HEK293 (cell line): Measurements from ENCODE around the gene MTUS2.

Source experiments
- CTCF ChIA-PET: fragments of 350-600 bp; formaldehyde crosslinking; extraction: SDS; loops from one replicate; lab custom pipeline; 2021; ENCODE audit warnings: antibody characterized with exemption; lab: Yijun Ruan, JAX
- POLR2A ChIA-PET: fragments of 300-600 bp; formaldehyde crosslinking; extraction: SDS; loops from one replicate; lab custom pipeline; 2020; ENCODE audit warnings: antibody characterized with exemption, inconsistent platforms; lab: Yijun Ruan, JAX
- H3K27ac ChIP-seq: fragments of 200-500 bp; sonication (Bioruptor generic); 2 replicates; pipeline ENCODE4 v1.5.1; 2014; ENCODE audit warnings: low read depth, low read length, control low read depth, inconsistent platforms; ENCODE audit errors: extremely low read depth
- H3K36me3 ChIP-seq, 2 experiments: fragments of 200-500 bp in 1 of 2; sonication (Bioruptor generic) in 1 of 2; 1 replicate in 1 of 2; 2 replicates in 1 of 2; pipeline ENCODE4 v1.5.1; 2014 to 2017; ENCODE audit warnings: inconsistent platforms in 2 of 2, low read length in 2 of 2; ENCODE audit not compliant: control insufficient read depth in 2 of 2, insufficient read depth in 1 of 2
- H3K4me1 ChIP-seq: fragments of 200-500 bp; sonication (Bioruptor generic); 2 replicates; pipeline ENCODE4 v1.5.1; 2014; ENCODE audit warnings: mild to moderate bottlenecking, low read length, inconsistent platforms; ENCODE audit not compliant: control insufficient read depth, insufficient read depth
- H3K4me3 ChIP-seq: 2 replicates; pipeline ENCODE4 v1.5.1; 2011; ENCODE audit warnings: low read depth, mild to moderate bottlenecking, control low read depth, low read length, moderate library complexity
- H3K9me3 ChIP-seq: fragments of 200-500 bp; sonication (Bioruptor generic); 2 replicates; pipeline ENCODE4 v1.5.1; 2014; ENCODE audit warnings: low read depth, low read length, inconsistent platforms; ENCODE audit not compliant: control insufficient read depth, insufficient read depth
- FEZF1 ChIP-seq: fragments of 450-650 bp; formaldehyde crosslinking; IDR thresholded peaks from 2 replicates; pipeline ENCODE4 v1.5.1; 2016; ENCODE audit warnings: missing biosample characterization, missing genetic modification characterization
- KLF9 ChIP-seq: fragments of 450-650 bp; formaldehyde crosslinking; IDR thresholded peaks from 2 replicates; pipeline ENCODE4 v1.5.1; 2016; ENCODE audit warnings: missing biosample characterization, missing genetic modification characterization, low read depth
- OVOL3 ChIP-seq: fragments of 450-650 bp; formaldehyde crosslinking; IDR thresholded peaks from 2 replicates; pipeline ENCODE4 v1.5.1; 2016; ENCODE audit warnings: missing biosample characterization, missing genetic modification characterization
- PRDM1 ChIP-seq: fragments of 450-650 bp; formaldehyde crosslinking; IDR thresholded peaks from 2 replicates; pipeline ENCODE4; 2016; ENCODE audit warnings: missing biosample characterization, missing genetic modification characterization
- SP3 ChIP-seq: fragments of 450-650 bp; formaldehyde crosslinking; IDR thresholded peaks from 2 replicates; pipeline ENCODE4 v1.5.1; 2016; ENCODE audit warnings: missing biosample characterization, missing genetic modification characterization
- SP7 ChIP-seq: fragments of 450-650 bp; formaldehyde crosslinking; IDR thresholded peaks from 2 replicates; pipeline ENCODE4 v1.5.1; 2016; ENCODE audit warnings: missing biosample characterization, missing genetic modification characterization
- ZBTB11 ChIP-seq: fragments of 450-650 bp; formaldehyde crosslinking; conservative IDR thresholded peaks from 2 replicates; pipeline ENCODE4 v1.5.1; 2016; ENCODE audit warnings: low read depth, missing biosample characterization, missing genetic modification characterization
- ZBTB26 ChIP-seq: fragments of 450-650 bp; formaldehyde crosslinking; optimal IDR thresholded peaks from 2 replicates; pipeline ENCODE3; 2016; ENCODE audit warnings: missing biosample characterization, mild to moderate bottlenecking, missing genetic modification characterization
- ZBTB7A ChIP-seq: fragments of 450-650 bp; formaldehyde crosslinking; IDR thresholded peaks from 2 replicates; pipeline ENCODE4 v1.5.1; 2016; ENCODE audit warnings: low read depth, missing biosample characterization, missing genetic modification characterization
- ZBTB8A ChIP-seq: fragments of 450-650 bp; formaldehyde crosslinking; IDR thresholded peaks from 2 replicates; pipeline ENCODE4 v1.5.1; 2016; ENCODE audit warnings: missing biosample characterization, missing genetic modification characterization
- ZNF155 ChIP-seq: fragments of 450-650 bp; formaldehyde crosslinking; IDR thresholded peaks from 2 replicates; pipeline ENCODE4 v1.5.1; 2016; ENCODE audit warnings: missing biosample characterization, missing genetic modification characterization
- ZNF16 ChIP-seq: fragments of 450-650 bp; formaldehyde crosslinking; IDR thresholded peaks from 2 replicates; pipeline ENCODE4 v1.5.1; 2016; ENCODE audit warnings: low read depth, missing biosample characterization, missing genetic modification characterization
- ZNF223 ChIP-seq: fragments of 450-650 bp; formaldehyde crosslinking; IDR thresholded peaks from 2 replicates; pipeline ENCODE4 v1.5.1; 2016; ENCODE audit warnings: missing biosample characterization, missing genetic modification characterization
- ZNF37A ChIP-seq: fragments of 450-650 bp; IDR thresholded peaks from 2 replicates; pipeline ENCODE4 v1.5.1; 2018; ENCODE audit warnings: missing biosample characterization, missing genetic modification characterization
- ZNF558 ChIP-seq: fragments of 450-650 bp; formaldehyde crosslinking; IDR thresholded peaks from 2 replicates; pipeline ENCODE4 v1.5.1; 2016; ENCODE audit warnings: missing biosample characterization, missing genetic modification characterization
- ZNF561 ChIP-seq: fragments of 450-650 bp; IDR thresholded peaks from 2 replicates; pipeline ENCODE4 v1.5.1; 2018; ENCODE audit warnings: missing biosample characterization, missing genetic modification characterization, borderline replicate concordance
- ZNF670 ChIP-seq: fragments of 450-650 bp; formaldehyde crosslinking; IDR thresholded peaks from 2 replicates; pipeline ENCODE4 v1.5.1; 2016; ENCODE audit warnings: missing biosample characterization, missing genetic modification characterization, low read depth
- ZSCAN5A ChIP-seq: fragments of 450-650 bp; formaldehyde crosslinking; IDR thresholded peaks from 2 replicates; pipeline ENCODE4 v1.5.1; 2016; ENCODE audit warnings: missing biosample characterization, missing genetic modification characterization
- TF ChIP-seq, protein P1 (sequence below): fragments of 450-650 bp; formaldehyde crosslinking; IDR thresholded peaks from 2 replicates; pipeline ENCODE4 v1.5.1; 2017; ENCODE audit warnings: missing biosample characterization, missing genetic modification characterization
- TF ChIP-seq, protein P2 (sequence below): fragments of 450-650 bp; formaldehyde crosslinking; IDR thresholded peaks from 2 replicates; pipeline ENCODE4 v1.5.1; 2016; ENCODE audit warnings: missing biosample characterization, missing genetic modification characterization

Gene MTUS2

DNA sequence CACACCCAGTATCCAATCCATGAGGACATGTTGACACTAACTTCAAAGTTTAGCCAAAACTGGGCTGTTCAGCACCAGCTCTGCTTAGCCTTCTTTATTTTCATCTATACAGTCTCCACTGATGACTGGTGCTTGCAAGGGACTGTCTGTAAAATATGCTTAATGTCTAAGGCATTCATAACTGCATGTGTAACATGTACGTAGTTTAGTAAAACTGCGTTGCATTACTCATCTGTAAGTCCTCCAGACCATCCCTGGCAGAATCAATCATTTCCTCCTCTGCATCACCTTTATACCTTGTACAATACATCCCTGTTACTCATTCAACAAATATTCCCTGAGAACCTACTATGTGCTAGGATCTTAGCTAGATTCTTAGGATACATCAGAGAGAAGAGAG is 362.1 kb downstream of the MTUS2 start:
- Histone ChIP-seq H3K27ac (no peak overlapping the region), H3K4me3 (no peak overlapping the region), H3K9me3 (no peaks in the 10 kb centered on the region), H3K36me3 (no peaks in the 10 kb centered on the region), H3K4me1 (no peaks in the 10 kb centered on the region)
- no peak for TF ChIP-seq SP3 (tag by site-specific recombination)
- TF ChIP-seq ZNF223 = no peak
- no peak for TF ChIP-seq KLF9
- no peak for TF ChIP-seq ZNF670 (tag by site-specific recombination)
- no peak for TF ChIP-seq SP7
- no peak for TF ChIP-seq ZNF155 (tag by site-specific recombination)
- no peak for TF ChIP-seq ZBTB26 (tag by site-specific recombination)
- no peak for TF ChIP-seq ZBTB11 (tag by site-specific recombination)
- no peak for TF ChIP-seq OVOL3 (tag by site-specific recombination)
- no peak for TF ChIP-seq ZNF558 (tag by site-specific recombination)
- TF ChIP-seq ZNF16 = no peak
- TF ChIP-seq ZNF37A (tag by site-specific recombination) = no peak
- TF ChIP-seq ZNF561 (tag by site-specific recombination) = no peak
- no peak for TF ChIP-seq ZBTB8A (tag by site-specific recombination)
- TF ChIP-seq, protein P1, sequence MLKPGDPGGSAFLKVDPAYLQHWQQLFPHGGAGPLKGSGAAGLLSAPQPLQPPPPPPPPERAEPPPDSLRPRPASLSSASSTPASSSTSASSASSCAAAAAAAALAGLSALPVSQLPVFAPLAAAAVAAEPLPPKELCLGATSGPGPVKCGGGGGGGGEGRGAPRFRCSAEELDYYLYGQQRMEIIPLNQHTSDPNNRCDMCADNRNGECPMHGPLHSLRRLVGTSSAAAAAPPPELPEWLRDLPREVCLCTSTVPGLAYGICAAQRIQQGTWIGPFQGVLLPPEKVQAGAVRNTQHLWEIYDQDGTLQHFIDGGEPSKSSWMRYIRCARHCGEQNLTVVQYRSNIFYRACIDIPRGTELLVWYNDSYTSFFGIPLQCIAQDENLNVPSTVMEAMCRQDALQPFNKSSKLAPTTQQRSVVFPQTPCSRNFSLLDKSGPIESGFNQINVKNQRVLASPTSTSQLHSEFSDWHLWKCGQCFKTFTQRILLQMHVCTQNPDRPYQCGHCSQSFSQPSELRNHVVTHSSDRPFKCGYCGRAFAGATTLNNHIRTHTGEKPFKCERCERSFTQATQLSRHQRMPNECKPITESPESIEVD = no peak
- no peak for TF ChIP-seq ZSCAN5A
- no peak for TF ChIP-seq PRDM1 (tag by site-specific recombination)
- TF ChIP-seq, protein P2, sequence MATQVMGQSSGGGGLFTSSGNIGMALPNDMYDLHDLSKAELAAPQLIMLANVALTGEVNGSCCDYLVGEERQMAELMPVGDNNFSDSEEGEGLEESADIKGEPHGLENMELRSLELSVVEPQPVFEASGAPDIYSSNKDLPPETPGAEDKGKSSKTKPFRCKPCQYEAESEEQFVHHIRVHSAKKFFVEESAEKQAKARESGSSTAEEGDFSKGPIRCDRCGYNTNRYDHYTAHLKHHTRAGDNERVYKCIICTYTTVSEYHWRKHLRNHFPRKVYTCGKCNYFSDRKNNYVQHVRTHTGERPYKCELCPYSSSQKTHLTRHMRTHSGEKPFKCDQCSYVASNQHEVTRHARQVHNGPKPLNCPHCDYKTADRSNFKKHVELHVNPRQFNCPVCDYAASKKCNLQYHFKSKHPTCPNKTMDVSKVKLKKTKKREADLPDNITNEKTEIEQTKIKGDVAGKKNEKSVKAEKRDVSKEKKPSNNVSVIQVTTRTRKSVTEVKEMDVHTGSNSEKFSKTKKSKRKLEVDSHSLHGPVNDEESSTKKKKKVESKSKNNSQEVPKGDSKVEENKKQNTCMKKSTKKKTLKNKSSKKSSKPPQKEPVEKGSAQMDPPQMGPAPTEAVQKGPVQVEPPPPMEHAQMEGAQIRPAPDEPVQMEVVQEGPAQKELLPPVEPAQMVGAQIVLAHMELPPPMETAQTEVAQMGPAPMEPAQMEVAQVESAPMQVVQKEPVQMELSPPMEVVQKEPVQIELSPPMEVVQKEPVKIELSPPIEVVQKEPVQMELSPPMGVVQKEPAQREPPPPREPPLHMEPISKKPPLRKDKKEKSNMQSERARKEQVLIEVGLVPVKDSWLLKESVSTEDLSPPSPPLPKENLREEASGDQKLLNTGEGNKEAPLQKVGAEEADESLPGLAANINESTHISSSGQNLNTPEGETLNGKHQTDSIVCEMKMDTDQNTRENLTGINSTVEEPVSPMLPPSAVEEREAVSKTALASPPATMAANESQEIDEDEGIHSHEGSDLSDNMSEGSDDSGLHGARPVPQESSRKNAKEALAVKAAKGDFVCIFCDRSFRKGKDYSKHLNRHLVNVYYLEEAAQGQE (tag by site-specific recombination) = no peak
- no peak for TF ChIP-seq ZBTB7A (tag by site-specific recombination)
- no peak for TF ChIP-seq FEZF1
- CTCF ChIA-PET = interaction anchor here (1.2 kb wide), 1 partner anchor 363 kb away, joined by 5 read pairs; the partner anchor contains the start of gene MTUS2
- POLR2A ChIA-PET = no interaction called here
